Measurements from ENCODE around the gene IL4R.
"Not testable (repeated sequence)": the region's sequence is repeated elsewhere in the genome, so short reads cannot be mapped to it uniquely, and the experiment has no call there.

DNA sequence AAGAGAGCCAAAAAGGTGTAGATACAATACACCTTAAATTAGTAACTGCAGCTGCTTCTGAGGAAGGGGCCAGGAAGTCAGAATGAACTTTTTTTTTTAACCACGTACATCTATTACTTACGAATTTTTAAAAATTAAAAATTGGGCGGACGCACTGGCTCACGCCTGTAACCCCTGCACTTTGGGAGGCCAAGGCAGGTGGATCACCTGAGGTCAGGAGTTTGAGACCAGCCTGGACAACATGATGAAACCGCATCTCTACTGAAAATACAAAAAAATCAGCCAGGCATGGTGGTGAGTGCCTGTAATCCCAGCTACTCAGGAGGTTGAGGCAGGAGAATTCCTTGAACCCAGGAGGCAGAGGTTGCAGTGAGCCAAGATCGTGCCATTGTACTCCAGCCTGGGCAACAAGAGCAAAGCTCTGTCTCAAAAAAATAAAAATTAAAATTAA, 39.3 kb upstream of the IL4R start:
- TF ChIP-seq, protein P1, sequence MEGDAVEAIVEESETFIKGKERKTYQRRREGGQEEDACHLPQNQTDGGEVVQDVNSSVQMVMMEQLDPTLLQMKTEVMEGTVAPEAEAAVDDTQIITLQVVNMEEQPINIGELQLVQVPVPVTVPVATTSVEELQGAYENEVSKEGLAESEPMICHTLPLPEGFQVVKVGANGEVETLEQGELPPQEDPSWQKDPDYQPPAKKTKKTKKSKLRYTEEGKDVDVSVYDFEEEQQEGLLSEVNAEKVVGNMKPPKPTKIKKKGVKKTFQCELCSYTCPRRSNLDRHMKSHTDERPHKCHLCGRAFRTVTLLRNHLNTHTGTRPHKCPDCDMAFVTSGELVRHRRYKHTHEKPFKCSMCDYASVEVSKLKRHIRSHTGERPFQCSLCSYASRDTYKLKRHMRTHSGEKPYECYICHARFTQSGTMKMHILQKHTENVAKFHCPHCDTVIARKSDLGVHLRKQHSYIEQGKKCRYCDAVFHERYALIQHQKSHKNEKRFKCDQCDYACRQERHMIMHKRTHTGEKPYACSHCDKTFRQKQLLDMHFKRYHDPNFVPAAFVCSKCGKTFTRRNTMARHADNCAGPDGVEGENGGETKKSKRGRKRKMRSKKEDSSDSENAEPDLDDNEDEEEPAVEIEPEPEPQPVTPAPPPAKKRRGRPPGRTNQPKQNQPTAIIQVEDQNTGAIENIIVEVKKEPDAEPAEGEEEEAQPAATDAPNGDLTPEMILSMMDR (IDR thresholded peaks at IDR 0.05; ENCODE audit: low read depth, low read length, missing input control): not testable (repeated sequence)
- TF ChIP-seq YY1 (IDR thresholded peaks at IDR 0.05); EGR1 (IDR thresholded peaks at IDR 0.05; ENCODE audit: low read depth in 2 of 2): not testable (repeated sequence)
